Activated CD8-positive, alpha-beta memory T cell treated with anti-CD3 and anti-CD28 coated beads, Interleukin-2, amount 50 U/mL, for 24 hours (primary cell): ENCODE results near the gene UBE2H.

Experiments used
- DNase-seq: peaks from one replicate; pipeline ENCODE4 v3.0.0-alpha.2; 2020; ENCODE audit errors: extremely low read depth

Gene UBE2H

GRCh38 chr7:129786825-129787563, 165.8 kb downstream of the UBE2H start:
- DNase-seq = no peak

DNA sequence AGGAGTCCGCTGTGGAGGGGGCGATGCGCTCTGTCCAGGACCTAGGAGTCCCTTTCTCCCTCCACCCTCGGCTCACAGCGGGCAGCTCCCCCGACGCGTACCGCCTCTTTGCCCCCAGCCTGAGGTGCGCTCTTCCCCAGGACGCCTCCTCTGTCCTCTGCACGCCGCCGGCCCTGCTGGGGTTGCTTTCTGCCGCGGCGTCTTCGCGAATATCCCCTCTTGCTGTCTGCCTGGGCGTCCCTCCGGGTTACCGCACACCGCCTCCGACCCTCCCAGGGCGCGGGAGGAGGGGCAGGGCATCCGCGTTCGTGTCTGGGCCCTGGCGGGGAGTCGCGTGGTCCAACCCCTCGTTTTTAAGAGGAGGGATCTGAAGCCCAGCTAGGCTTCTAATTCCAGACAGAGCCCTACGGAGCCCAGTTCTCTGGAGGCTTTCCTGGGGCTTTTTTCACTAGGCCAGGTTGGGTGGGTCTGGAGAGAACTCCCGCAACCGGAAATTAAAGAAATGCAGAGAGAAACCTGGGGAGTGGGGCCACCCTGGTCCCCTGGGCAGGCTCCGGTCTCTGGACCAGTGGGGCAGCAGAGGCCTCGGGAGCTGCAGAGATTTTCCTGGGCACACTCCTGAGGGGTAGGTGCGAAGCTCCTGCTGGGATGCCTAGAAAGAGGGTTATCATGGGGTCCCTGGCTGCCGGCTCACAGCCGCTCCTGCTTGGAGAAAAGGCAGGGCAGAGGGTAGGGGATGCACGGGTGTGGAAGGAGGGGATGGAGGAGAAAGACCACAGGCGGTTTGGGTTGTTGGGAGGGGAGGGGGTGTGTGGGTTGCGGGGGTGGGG, 166.9 kb downstream of the UBE2H start:
- DNase-seq = no peak

DNA sequence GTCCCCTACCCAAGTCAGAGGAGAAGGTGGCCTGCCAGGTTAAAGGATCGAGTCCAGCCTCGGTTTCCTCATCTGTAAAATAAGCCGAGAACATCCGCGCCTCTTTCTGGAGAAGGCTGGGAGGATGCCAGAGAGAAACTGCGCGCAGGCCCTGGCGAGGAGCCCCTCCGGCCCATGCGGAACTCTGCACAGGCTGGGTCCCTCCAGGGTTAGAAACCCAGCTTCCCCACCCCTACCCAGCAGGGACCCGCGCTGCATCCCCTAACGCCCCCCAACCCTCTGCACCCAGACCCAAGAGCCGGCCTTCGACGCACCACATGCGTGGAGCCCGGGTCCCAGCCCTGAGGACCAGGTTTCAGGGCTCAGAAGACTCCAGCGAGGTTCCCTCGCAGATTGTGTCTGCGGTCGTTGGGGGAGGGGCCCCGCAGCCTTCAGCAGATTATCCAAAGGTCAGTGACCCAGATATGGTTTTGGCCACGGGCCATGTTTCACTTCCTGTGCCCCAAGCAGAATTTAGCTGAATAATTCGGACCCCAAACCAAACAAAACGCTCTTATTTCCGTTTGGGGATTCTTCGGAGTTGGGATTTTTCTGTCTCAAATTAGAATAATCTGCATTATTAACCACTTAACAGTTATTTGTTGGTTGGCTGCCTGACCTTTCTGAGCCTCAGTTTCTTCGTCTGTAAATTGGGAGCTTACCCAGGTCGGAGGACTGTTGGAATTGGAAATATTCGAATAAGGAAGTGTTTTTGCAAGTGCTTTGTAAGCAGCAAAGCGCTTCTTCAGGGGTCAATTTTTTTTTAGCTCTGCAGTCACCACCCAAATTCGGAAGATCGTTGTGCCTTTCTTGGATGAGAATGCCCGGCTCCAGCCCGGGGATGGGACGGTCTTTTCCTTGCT, 167.7 kb downstream of the UBE2H start:
- no peak for DNase-seq

DNA sequence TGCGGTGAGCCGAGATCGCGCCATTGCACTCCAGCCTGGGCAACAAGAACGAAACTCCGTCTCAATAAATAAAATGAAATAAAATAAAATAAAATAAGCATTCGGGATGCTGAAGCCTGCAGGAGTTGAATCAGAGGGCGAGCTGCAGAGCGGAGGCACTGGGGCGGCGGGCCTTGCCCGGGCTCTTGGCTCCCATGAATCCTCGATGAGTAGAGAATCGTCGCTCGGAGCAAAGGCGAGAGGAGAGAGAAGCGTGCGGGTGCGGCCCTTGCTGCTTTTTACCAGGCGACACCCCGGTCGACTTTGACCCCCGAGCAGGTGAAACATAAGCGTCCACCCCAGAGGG, 168.3 kb downstream of the UBE2H start:
- no peak for DNase-seq

- no peak for DNase-seq
Observed at GRCh38 chr7:129783584-129783919, 169.2 kb downstream of the UBE2H start.

DNA sequence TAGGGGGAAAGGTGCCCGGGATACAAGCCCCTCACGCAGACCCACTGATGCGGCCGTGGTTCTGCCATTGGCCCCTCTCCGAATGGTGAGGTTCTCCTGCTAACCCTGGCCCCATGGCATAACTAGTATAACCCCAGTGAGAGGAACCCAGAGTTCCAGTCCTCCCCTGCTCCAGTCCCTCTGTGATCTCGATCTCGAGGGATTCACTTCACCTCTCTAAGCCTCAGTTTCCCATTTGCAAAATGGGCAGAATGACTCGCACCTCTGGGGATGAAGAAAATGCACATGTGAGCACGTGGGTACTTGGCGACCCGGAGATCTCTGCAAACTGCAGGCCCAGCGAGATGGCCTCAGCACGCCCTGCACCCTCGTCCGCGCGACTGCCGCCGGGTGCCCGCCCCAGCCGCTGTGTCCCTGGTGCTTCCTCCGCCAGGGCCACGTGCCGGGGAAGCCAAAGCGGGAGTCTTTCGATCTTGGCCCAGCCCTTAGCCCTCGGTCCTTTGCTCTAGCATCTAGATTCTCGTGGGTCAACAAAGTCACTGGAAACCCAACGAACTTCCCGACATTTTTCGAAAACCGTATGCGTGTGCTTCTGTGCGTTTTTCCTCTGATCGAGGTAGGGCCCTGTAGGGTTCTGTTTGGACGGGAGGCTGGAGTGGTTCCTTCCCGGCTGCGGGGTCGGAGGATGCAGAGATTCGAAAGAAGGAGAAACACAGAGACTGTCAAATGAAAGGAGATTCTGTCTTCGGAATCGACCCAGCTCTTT, 169.8 kb downstream of the UBE2H start:
- no peak for DNase-seq

- DNase-seq = no peak
Observed at GRCh38 chr7:129781928-129782817, 170.6 kb downstream of the UBE2H start.

- DNase-seq = no peak
Observed at GRCh38 chr7:129780974-129781927, 171.5 kb downstream of the UBE2H start.
